Hypothalamus (tissue), 51 donors: ENCODE results near the gene EXOC1L.
A peak's percentile ranks its signal among the peaks of the same experiment; 100 is the strongest.

ENCODE experiments used
- DNase-seq, 51 donors: peaks; one replicate each; lab custom pipeline; 2025; lab: John Stamatoyannopoulos, UW

Gene EXOC1L, protein sequence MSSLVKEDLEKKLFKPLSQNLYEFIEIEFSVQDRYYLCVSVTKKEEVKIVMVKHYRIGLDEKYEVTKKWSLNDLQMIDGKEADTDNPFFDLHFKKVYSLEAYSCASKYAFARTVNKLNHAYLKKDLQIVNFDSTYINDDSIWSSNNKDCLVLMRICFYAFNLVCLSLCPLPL

DNA sequence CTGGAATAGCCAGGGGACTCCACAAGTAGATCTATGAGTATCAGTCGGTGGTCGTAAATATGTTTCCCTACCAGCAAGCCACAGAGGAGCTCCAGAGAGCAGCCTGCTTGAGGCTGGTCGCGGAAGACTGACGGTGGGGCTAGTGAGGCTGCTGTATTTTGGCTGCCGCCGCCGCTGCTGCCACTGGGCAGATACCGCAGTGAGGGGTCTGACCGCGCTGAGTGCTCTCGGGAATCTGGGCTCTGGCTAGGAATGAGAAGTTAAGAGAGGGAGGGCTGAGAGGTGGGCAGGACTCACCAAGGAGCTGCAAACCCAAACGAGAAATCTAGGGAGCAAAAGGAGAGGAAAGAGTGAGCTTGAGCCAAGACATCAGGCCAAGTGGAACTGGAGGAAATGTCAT lies at the start of gene EXOC1L:
Gene EXOC1L (plus strand): TSS at position 157 of the 400 bp plus-strand sequence. CDS start 237 bp downstream, at position 394.
- peak in 17 of 51 donors; percentile 0 to 18 (median 4) for DNase-seq

DNA sequence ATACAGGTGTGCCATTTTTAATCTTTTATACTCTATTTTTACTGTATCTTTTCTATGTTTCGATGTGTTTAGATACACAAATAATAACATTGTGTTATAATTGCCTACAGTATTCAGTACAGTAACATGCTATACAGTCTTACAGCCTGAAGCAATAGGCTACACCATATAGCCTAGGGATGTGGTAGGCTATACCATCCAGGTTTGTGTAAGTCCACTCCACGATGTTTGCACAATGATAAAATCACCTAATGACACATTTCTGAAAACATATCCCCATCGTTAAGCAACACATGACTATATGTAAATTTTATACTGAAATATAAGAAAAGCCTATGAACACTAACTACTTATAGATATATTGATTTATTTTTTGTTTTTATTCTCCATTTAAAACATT lies 48.9 kb upstream of the EXOC1L start:
- no peak for DNase-seq

DNA sequence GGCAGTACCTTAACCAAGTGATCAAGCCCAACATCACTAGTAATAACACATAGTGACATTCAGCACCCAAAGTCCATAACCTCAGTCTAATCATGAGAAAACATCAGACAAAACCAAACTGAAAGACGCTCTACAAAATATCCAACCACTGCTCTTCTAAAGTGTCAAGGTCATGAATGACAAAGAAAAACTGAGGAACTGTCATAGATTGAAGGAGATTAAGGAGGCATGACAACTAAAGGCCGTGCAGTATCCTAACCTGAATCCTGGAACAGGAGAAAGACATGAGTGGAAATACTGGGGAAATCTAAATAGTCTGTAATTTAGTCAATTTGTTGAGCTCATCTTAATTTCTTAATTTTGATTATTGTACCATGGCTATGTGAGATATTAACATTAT lies 38.2 kb upstream of the EXOC1L start:
- DNase-seq = no peak

DNA sequence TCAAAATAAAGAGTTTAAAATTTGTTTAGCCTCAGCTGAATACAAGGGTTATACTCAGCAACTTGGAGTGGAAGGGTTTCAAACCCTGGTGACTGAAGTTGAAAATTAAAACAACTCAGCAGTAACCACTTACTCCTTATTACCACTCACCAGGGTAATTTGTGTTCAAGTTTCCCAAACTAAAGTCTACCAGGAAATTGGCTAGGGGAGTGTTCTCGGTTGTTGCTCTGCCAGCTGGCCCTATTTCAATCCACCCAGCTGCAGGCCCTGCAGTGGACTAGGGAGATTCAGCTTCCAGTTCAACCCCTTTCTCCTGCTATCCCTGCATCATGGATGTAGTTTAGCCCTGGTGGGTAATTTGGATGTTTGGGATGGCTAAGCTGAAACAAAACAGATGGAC lies 37.8 kb upstream of the EXOC1L start:
- DNase-seq = no peak

DNA sequence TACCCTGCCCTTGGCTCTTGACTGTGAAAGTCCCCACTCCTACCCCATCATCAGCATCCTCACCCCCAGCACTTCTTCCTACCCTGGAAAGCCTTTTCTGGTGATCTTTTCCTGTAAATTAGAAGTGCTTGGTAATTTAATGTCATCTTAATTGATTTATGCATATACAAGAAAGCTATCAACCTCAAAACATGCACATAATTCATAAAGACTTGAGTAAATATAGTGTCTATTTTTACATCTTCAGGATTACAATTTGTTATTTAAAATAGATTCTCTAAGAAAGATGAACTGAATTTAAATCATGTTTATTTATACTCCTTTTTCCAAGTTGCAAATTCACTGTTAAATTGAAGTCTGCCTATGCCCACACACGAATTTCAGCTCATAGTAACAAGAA lies 36.0 kb upstream of the EXOC1L start:
- no peak for DNase-seq

DNA sequence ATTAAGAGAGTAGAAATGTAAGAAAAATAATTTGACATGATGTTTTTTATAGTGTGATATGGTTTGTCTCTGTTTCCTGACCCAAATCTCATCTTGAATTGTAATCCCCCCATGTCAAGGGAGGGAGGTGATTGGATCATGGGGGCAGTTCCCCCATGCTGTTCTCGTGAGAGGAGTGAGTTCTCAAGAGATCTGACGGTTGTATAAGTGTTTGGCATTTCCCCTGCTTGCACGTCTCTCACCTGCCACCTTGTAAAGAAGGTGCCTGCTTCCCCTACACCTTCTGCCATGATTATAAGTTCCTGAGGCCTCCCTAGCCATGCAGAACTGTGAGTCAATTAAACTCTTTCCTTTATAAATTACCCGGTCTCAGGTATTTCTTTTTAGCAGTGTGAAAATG lies 34.8 kb upstream of the EXOC1L start:
- no peak for DNase-seq

DNA sequence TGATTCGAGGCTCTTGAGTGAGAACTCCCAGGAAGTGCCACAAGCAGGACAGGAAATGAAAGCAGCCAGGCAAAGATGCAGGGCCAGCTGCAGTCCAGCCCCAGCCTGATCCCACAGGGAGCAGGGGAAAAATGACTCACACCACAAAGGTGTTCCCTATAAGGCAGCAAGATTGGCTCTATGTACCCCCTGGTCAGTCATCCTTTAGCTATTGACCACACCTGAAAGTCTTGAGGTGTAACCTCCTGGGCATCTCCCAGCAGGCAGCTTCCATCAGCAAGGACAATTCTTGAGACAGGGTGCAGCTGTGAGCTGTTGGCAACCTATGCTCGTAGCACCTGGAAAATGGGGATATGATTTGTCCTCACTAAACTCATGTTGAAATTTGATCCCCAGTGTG lies 27.9 kb upstream of the EXOC1L start:
- DNase-seq = no peak

DNA sequence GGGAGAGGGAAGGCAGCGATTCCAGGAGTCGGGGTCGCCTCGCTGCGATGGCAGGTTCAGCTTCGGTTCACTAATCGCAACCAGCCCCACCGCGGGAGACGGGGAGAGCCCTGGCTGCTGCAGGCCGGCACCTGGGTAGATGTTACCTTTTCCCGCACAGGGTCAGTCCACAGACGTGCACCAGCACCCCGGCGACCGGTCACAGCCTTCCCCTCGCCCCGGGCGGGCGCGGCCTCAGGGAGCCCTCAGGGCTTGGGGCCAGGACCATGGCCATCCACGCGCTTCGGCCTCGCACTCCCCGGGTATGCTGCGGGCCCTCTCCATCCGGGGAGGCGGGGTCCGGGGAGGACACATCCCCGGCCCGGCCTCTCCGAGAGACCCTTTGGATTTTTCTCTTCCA lies 26.1 kb upstream of the EXOC1L start:
- no peak for DNase-seq

DNA sequence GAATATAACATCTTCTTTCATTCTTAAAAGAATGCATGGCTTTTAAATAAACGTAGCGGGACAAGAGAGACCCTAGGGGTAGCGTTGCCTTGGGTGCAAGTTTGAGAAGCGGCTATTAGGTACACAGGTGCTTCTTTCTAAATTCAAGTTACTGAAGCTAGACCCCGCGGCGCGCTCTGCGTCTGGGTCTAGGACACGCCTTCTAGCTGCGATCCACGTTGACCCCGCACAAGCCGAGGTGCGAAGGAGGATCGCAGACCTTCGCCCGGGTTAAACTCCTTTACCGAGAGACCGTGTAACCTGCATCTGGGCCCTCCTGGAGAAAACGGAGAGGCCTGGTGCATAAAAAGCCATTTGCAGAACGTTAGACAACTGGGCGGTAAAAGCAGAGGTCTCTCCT lies 25.5 kb upstream of the EXOC1L start:
- no peak for DNase-seq

DNA sequence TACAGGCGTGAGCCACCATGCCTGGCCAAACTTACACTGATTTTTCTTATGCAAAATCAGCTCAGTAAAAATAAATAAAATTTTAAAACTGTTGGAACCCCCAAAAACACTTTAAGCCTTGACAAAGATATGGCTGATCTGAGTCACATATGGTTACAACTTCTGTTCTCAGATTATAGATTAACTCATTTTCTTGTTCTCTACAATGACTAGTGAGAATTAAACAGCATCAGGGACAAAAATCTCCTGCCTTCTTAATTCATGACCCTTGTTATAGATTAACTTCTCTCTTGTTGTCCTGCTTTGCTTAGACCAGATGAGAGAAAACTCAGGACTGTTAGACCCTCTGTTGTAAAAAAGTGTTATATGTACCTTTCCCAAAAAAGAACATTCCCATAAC lies 24.2 kb upstream of the EXOC1L start:
- DNase-seq = no peak

DNA sequence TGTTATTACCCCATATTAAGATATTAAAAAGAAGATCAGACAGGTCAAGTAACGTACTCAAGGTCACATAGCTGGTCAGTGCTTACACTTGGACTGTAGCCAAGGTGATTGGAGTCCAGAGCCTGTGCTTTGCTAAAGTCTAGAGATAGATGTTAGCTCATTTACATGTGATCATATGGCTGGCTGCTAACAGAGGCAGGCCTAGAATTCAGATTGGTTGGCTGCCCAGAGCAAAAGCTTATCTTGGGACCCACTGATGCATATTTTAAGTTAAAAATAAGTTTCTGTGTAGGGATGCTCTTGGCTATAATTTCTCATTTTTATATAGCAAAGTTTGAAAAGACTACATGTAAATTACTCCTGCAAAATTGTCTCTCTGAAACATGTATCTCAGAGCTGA lies 18.1 kb upstream of the EXOC1L start:
- DNase-seq = no peak

DNA sequence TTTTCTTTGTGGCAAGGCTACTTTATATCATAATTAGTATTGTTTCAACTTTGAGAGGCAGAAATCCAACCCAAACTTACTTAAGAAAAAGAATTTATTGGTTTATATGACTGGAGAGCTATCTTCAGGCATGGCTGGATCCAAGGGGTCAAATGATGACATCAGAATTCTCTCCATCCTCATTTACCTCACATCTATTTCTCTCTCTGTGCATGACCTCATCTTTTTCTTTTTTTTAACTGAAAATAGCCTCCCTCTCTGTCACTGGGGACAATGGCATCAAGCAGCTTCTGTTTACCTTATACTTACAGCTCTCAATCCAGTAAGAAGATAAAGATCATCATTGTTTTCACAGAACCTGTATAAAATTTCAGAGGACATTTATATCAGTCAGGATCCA lies 12.0 kb upstream of the EXOC1L start:
- no peak for DNase-seq

DNA sequence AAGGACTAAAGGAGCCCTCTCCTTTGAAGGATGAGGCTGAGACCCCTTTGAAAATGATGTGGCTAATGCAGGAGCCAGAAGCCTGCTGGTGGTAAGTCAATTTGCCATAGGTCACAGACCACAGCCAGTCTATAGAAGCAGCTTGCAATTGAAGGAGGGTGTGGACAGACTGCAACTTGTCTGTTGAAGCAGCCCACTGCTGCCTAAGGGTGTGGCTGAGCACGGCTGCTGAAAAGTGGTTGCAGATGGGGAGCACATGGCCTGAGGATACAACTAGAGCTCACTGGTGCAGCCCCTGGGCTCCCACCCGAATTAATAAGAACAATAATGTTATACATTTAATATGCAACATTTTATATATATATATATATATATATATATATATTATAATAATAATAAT lies 11.4 kb upstream of the EXOC1L start:
- no peak for DNase-seq

DNA sequence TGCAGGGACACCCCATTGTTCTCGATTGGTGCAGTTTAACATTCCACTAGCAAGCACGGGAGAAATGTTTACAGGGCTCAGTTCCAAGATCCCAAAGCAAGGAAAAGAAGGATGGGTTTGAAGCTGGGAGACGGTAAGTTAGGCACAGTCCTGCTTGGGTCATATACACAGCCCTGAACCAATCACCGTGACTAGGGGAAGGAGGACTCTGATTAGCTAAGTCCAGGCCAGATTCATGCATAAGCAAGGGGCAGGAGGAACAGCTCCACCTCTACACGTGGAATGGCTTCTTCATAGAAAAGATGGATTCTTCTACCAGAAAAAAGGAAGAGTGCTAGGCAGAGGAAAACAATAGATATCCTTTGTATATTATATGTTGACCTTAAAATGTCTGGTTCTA lies 11.0 kb upstream of the EXOC1L start:
- no peak for DNase-seq

DNA sequence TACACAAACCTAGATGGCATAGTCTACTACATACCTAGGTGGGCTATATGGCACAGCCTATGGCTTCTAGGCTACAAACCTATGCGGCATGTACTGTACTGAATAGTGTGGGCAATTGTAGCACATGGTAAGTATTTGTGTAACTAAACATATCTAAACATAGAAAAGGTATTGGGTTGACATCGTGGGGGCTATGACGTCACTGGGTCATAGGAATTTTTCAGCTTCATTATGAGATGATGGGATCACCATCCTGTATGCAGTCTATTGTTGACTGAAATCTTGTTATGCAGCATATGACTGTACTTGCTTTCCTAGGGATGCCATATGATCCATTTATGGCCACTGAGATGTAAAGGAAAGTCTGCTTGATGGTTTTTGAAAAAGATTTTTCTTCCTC lies 1.9 kb upstream of the EXOC1L start:
- no peak for DNase-seq

DNA sequence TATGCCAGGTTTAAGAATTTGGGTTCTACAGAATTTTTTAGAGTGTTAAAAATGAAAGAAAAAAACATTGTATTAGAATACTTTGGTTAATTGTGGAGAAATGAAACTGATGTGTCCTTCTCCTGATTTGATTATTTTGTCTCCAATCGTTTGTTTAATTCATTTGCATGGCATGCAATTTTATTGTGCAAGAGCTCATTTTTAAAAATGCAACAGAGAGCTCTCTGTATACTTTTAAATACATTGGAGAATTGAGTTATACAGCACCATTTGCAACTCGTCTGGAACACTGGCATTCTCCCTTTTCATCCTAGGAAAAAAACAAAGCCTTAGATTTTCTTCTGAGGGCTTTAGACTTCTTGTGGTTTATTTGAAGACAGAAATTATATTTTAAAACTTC lies 689 bp downstream of the EXOC1L start:
- DNase-seq = no peak

DNA sequence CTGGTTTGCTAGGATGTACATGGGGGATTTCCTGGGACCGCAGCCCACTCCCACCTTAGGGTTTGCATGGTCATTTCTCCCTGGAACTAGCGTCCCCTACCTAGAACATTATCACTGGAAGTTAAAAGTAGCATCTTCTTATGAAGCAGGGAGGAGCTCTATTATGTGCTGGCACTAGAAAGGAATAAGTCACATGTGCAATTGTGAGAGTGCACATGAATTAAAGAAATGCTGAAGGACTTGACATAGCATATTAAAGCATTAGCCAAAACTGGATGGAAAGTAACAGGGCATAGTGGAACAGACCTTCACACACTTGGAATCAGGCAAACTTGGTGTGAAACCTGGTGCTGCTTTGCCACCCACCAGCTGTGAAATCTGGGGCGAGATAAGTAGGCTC lies 2.7 kb downstream of the EXOC1L start:
- no peak for DNase-seq

DNA sequence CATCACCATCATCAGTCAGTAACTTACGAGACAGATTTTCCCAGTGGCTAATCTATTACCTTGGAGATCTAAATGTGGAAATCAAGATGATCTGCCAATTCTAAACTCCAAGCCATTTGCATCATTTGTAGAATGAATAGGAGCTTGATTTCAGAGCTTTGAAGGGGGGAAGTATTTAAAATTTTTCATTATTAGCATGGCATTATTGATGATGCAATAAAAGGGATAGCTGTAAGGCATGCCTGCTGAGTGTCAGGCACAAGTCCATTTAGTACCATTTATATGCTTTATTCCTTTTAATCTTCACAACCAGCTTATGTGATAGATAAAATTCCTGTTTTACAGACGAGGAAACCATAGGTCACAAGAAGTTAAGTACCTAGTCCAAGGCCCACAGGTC lies 5.3 kb downstream of the EXOC1L start:
- DNase-seq = no peak

DNA sequence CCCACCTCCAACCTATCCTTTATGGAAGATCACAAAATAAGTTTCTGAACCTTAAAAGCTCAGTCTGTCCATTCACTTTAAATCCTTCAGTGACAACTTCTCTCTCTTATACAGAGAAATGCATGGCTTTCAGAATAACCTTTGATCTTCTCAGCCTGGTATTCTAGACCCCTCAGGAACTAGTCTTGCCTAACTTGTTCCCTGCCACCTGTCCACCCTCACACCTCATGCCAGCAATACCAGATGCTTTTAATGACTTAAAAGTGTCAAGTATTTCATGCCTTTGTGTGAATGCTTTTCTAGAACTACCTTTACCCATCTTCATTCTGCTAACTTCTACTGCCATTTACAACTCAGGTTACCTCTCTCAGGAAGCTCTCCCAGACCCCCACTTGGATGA lies 7.4 kb downstream of the EXOC1L start:
- no peak for DNase-seq

DNA sequence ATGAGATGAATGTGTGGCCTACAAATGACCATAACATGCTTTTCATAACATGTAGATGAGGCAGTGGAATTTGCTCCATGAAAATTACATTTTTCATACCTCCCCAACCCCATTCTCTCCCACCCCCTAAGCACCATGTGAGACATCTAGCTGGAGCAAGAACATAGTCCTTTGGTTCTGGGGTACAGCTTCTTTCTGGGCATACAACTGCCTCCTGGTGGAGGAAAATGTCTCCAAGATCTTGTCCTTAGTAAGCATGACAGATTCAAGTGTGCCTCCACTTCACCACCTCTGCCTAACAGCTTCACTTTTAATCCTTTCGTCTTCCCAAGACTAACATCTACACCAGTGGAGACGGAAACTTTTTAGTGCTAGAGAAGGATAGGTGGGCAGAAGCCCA lies 8.0 kb downstream of the EXOC1L start:
- DNase-seq = no peak

DNA sequence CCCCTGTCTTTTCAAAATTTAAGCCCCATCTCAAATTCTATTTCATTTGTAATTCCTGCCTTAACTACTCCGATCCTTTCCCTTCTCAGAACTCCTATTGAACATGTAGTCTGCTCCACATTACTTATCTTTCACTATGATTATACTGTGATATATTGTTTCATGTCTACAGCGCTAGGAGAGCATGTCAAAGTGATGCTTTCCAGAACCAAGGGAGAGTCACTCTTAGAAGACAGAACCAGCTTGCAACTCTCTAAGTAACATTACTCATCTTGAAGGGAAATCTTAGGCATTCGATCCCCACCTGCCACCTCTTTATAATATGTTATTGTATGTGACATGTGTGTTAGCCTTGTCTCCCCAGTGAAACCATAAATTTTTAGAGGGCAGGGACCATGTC lies 10.5 kb downstream of the EXOC1L start:
- no peak for DNase-seq

DNA sequence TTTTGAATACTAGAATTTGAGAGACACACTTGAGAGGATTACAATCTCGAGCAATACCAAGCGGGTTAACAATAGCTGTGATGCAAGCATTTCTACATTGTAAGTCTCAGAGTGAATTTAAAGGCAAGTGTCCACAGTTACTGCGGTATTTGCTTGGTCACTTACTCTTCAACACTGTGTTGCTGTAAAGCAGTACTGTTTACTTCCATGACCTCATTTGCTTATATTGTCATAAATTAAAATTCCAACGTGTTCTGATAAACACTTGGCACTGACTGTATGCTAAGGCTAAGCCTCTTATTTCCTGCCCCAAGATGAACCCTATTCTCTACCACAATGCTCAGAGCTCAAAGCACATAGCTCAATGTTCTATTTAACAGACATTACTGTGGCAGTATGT lies 11.1 kb downstream of the EXOC1L start:
- no peak for DNase-seq

DNA sequence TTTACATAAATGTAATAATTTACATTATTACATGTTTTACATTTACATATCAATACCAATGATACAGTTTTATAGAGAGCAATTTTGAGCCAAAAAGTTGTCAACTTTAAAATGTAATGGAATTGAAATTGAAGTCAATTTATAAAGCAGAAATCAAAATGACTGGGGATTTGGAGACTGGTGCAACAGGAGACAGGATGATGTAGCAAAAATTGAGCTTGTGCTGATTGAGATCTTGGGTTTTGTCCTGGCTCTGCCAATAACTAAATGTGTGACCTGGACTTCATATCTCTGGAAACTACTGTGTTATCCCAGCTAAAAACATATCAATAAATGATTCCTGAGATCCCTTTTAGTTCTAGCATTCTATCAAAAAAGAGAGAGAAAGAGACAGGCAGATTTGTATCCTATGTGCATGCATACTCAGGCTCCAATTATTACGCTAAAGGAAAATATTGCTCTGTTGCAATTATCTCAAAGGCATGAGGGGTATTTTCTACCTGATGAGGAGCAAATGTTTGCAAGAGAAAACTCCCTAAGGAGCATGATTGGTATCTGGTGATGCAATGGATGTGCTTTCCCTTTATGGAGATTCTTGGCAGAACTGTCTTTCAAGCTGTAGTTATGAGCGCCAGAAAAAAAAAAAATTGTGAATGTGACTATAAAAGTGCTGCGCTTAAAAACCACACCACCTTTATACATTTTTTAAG lies 14.7 kb downstream of the EXOC1L start:
- no peak for DNase-seq
